Suppressor macrophage treated with lipopolysaccharide for 4 hours (primary cell): ENCODE measurements around the gene AGAP6.
"Not testable (repeated sequence)": the region's sequence is repeated elsewhere in the genome, so short reads cannot be mapped to it uniquely, and the experiment has no call there.

Source experiments
- DNase-seq: peaks from one replicate; pipeline ENCODE4 v3.0.0-alpha.2; 2020

Gene AGAP6

GRCh38 chr10:50025627-50026026 is 37.4 kb downstream of the AGAP6 start:
- no peak for DNase-seq

GRCh38 chr10:50027195-50027594 is 39.0 kb downstream of the AGAP6 start:
- no peak for DNase-seq

GRCh38 chr10:50033481-50033880 is 45.3 kb downstream of the AGAP6 start:
- DNase-seq, result no peak

- not testable (repeated sequence) for DNase-seq
These were observed 47.1 kb downstream of the AGAP6 start for GRCh38 chr10:50035337-50035736.

GRCh38 chr10:50044941-50045664 is 56.9 kb downstream of the AGAP6 start:
- DNase-seq, result no peak

GRCh38 chr10:50046457-50046856 is 58.3 kb downstream of the AGAP6 start:
- DNase-seq, result not testable (repeated sequence)

GRCh38 chr10:50047594-50047993 is 59.4 kb downstream of the AGAP6 start:
- DNase-seq, result not testable (repeated sequence)

- DNase-seq, result peak; percentile 81
These were observed 63.9 kb downstream of the AGAP6 start for GRCh38 chr10:50051995-50052660.

- DNase-seq, result not testable (repeated sequence)
These were observed 64.7 kb downstream of the AGAP6 start for GRCh38 chr10:50052778-50053376.

GRCh38 chr10:50055494-50056292 is 67.5 kb downstream of the AGAP6 start:
- DNase-seq, result not testable (repeated sequence)

GRCh38 chr10:50056654-50057053 is 68.4 kb downstream of the AGAP6 start:
- not testable (repeated sequence) for DNase-seq

- not testable (repeated sequence) for DNase-seq
These were observed 70.5 kb downstream of the AGAP6 start for GRCh38 chr10:50058727-50059126.

- DNase-seq, result not testable (repeated sequence)
These were observed 71.7 kb downstream of the AGAP6 start for GRCh38 chr10:50059946-50060345.
